Subcutaneous adipose tissue (tissue), 4 donors: Measurements from ENCODE around the gene FANCM. TPM values are rescaled to one million over a fixed set of nuclear protein-coding genes. Genes with fewer than 3 reads are reported as not detected.

Experiments used
- total RNA-seq, 4 donors: library from RNA; depleted of rRNA; stranded (reverse); fragments of >200 nt; gene quantifications; one replicate each; pipeline ENCODE4 v1.1.0, GENCODE V29; 2016
- TF ChIP-seq, protein P1 (sequence below): fragments of 450-650 bp; IDR thresholded peaks from one replicate; pipeline ENCODE4 v1.5.1; 2016; ENCODE audit warnings: low read depth, mild to moderate bottlenecking, control low read depth, antibody characterized with exemption, moderate library complexity

FANCM gene
- total RNA-seq, 4 donors from 2014 or later, result 5.3 to 11.0 (median 8.4) TPM

DNA sequence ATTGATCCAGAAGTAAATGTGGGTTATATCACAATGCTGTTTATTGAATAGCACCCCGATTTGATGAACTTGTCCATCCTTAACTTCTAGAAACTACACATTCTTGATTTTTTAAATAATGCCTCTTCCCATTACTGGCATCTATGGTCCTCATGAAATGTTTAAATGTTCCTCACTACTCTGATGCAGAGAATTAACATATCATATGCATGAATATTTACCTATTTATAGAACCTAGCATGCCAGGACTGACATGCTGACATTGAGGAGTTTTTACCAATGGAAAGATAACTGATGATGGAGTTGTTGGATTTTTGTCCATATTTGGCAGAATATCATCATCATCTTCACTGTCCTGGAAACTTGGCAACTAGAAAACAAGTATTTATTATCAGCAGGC is 74.4 kb downstream of the FANCM start:
- TF ChIP-seq, protein P1, sequence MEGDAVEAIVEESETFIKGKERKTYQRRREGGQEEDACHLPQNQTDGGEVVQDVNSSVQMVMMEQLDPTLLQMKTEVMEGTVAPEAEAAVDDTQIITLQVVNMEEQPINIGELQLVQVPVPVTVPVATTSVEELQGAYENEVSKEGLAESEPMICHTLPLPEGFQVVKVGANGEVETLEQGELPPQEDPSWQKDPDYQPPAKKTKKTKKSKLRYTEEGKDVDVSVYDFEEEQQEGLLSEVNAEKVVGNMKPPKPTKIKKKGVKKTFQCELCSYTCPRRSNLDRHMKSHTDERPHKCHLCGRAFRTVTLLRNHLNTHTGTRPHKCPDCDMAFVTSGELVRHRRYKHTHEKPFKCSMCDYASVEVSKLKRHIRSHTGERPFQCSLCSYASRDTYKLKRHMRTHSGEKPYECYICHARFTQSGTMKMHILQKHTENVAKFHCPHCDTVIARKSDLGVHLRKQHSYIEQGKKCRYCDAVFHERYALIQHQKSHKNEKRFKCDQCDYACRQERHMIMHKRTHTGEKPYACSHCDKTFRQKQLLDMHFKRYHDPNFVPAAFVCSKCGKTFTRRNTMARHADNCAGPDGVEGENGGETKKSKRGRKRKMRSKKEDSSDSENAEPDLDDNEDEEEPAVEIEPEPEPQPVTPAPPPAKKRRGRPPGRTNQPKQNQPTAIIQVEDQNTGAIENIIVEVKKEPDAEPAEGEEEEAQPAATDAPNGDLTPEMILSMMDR, result no peak

DNA sequence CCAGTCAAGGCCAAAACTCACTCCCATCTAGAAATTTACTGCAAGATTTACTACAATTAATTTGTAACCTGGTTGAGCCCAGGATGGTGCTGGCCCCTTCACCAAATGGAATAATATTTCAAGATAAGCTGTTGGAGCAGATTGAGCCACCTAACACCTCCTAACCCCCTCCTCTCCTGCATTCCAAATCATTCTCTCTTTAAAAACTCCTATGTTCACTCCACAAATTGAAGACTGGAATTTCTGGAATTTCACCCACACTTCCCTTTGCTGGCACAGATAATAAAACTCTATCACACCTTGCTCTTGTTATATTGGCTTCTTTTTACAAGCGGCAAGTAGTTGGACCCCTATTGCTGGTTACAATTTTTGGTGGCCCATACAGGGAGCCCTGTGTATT is 75.6 kb downstream of the FANCM start:
- TF ChIP-seq, protein P1, result no peak

DNA sequence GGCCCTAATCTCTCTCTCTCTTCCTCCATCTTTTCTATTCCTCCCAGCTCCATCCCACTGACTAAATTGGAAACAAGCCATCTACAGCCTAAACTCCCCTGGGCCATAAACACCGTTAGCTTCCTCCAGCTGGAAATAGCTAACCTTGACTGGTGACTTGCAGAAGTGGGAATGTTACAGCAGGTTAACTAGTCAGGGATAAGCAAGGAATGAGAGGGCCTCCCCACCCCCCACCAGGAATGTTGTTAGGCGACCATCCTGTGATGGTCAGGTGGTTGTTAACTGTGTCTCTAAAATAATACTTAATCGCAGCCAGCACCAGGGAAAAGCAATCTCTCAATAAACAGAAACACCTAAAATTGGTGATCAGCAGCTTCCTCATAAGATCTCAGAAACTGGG is 76.5 kb downstream of the FANCM start:
- TF ChIP-seq, protein P1, result no peak

DNA sequence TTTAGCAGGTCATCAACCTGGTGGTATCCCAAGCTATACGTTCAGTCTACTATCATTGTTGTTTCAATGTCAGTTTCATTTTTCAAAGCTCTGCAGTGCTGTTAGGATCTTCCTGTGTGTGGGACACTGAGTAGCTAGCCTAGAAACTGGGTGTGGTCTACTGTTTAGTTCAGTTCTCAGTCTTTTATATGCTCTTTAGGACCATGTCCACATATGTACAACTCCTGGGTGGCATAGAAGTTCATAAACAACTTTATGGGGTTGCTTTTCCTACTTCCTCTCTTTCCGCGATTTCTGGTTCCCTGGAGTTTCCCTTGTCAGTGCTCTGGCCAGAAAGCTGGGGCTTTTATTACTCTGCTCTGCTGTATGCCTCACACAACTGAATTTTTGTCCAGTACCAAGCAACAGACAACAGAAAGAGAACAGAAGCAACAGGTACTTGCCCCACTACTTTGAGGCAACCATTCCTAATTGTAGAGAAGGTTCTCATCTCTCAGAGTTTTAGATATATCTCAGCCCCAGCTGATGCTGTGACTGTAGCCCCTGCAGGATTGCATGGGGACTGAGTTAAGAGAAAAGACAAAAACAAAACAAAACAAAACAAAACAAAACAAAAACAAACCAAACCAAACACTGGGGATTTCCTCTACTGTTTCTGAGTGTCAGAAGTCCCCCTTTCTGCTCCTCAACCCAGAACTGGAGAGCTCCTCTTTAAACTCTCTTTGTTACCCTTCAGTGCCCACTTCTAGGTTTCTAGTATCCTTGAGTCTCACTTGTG is 86.9 kb downstream of the FANCM start:
- TF ChIP-seq, protein P1, result no peak

DNA sequence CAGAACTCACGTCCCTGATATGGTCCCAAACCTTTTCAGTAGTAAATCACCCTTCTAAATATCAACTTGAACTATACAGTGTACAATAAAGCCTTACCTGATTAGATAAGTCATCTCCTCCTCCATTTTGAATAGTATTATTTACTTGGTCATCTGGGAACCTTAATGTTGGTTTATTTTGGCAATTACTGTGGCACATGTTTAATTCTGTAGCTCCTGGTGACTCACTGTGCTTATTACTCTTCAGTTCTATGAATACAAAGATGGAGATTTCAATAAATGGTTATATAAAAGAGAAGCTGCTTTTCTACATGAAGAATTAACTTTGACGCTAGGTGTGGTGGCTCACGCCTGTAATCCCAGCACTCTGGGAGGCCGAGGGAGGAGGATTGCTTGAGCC is 91.8 kb downstream of the FANCM start:
- TF ChIP-seq, protein P1, result no peak

DNA sequence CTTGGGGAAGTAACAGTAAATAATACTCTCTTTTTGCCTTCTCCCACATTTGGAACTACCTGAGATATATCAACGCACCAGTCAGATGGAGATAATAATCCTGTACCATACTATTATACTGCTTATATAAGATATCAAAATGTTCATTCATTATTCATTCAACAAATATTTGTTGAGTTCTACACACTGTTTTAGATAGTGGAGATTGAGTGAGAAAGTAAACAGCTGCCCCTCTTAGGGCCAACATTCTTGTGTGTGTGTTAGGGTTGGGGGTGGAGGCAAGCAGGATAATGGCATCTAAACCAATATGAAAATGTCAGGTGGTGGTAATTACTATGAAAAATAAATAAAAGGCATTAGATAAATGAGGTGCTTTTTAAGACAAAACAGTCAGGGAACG is 103.3 kb downstream of the FANCM start:
- TF ChIP-seq, protein P1, result no peak

DNA sequence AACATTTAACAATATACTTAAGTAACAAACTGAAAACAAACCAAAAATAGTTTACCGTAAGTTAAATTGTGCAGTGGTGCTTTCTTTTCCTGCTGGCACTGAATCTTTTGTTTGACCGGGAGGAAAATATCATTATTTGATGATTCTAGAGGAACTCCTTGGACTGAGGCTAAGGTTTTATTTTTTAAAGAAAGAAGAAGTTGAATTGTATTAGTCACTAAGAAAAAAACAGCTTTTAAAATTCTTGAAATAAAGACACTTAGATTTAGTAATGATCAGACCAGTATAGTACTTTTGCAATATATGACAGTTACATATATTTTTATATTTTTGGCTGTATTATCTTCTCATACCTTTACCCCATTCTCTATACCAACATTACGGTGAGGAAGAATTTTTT is 107.0 kb downstream of the FANCM start:
- TF ChIP-seq, protein P1, result no peak
